Thyroid gland (tissue), 4 donors: ENCODE data around the gene UPK1A. TPM values are rescaled to one million over a fixed set of nuclear protein-coding genes. Genes with fewer than 3 reads are reported as not detected.

Experiments
- DNase-seq, 2 donors: peaks; one replicate each; pipeline ENCODE4 v3.0.0-alpha.2; 2019
- H3K27ac ChIP-seq, 3 donors: fragments of 200-600 bp; sonication (generic); 1 replicate in 2 of 3; 2 replicates in 1 of 3; pipeline ENCODE4 v1.5.1; 2016 to 2019; ENCODE audit warnings: mild to moderate bottlenecking in 1 of 3, moderate library complexity in 1 of 3
- H3K27me3 ChIP-seq: fragments of 200-600 bp; sonication (generic); one replicate; pipeline ENCODE4 v1.5.1; 2019
- H3K36me3 ChIP-seq, 2 donors: fragments of 200-600 bp; sonication (generic); one replicate each; pipeline ENCODE4 v1.5.1; 2016 to 2019
- H3K4me1 ChIP-seq, 2 donors: fragments of 200-600 bp; sonication (generic); one replicate each; pipeline ENCODE4 v1.5.1; 2017 to 2019
- H3K4me3 ChIP-seq, 3 donors: fragments of 200-600 bp; sonication (generic); replicated peaks in 1 of 3; 1 replicate in 2 of 3; 2 replicates in 1 of 3; pipeline ENCODE4 v1.5.1; 2016; ENCODE audit warnings: mild to moderate bottlenecking in 1 of 3
- H3K9me3 ChIP-seq: fragments of 200-600 bp; sonication (generic); one replicate; pipeline ENCODE4 v1.5.1; 2017
- POLR2A ChIP-seq, 2 donors: fragments of 450-650 bp; IDR thresholded peaks; one replicate each; pipeline ENCODE4 v1.6.1; 2017; ENCODE audit warnings: antibody characterized with exemption in 2 of 2, mild to moderate bottlenecking in 2 of 2, moderate library complexity in 1 of 2
- WGBS, 2 donors: methylation state at CpG; one replicate each; pipeline ENCODE4 v1.1.5; 2017; 5-methylcytosine and 5-hydroxymethylcytosine counted together
- intact Hi-C: fragments of 100-400 bp; cut with DNase I; formaldehyde crosslinking; loops from one replicate; pipeline ENCODE4 v1.15.1; 2023
- total RNA-seq, 4 donors: library from RNA; depleted of rRNA; stranded (reverse); fragments of >200 nt; gene quantifications; one replicate each; pipeline ENCODE4 v1.2.3, GENCODE V29; 2016
- TF ChIP-seq, protein P1 (sequence below), 6 experiments: fragments of 200-600 bp in 3 of 6; fragments of 450-650 bp in 3 of 6; sonication (generic) in 3 of 6; IDR thresholded peaks; one replicate each; pipeline ENCODE4 v1.5.1; 2016 to 2019; ENCODE audit warnings: antibody characterized with exemption in 6 of 6, mild to moderate bottlenecking in 2 of 6, inconsistent platforms in 1 of 6, moderate library complexity in 1 of 6

The UPK1A gene
- not detected for total RNA-seq

DNA sequence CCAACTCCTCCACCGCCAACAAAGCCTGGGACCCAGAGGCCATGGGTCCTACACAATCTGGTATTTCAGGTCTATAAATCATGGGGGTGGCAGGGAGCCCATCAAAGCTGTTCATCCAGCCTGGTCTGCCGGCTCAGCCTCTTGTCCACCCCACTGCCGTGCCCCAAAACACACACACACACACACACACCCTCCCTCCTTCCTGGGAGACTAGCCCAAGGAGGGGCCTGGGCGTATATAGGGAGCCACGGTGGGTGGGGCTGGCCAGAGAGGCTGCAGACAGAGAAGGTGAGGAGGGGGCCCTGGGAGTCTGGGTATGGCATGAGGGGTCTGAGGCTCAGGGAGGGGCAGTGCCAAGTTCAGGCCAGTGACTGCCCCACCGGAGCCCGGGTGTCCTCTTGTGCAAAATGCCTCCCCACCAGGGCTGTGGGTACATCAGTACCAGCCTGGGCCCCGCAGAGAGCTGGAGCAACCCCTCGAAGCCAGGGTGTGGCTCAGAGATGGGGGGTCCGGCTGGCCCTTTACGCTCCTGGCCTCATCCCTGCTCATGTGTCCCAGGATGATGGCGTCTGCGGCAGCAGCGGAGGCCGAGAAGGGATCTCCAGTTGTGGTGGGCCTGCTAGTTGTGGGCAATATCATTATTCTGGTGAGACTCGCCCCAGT is at the start of gene UPK1A:
UPK1A (plus strand) TSS at position 267 of the 663 bp plus-strand sequence; CDS start at position 563, 296 bp downstream.
- Histone ChIP-seq H3K27me3 (no peaks in the 10 kb centered on the region), H3K36me3 (no peaks in the 10 kb centered on the region), H3K9me3 (no peaks in the 10 kb centered on the region), H3K27ac (no peak within 1 kb of the TSS), H3K4me1 (no peaks in the 10 kb centered on the region), H3K4me3 (no peak within 1 kb of the TSS)
- no peak for DNase-seq
- TF ChIP-seq, protein P1, sequence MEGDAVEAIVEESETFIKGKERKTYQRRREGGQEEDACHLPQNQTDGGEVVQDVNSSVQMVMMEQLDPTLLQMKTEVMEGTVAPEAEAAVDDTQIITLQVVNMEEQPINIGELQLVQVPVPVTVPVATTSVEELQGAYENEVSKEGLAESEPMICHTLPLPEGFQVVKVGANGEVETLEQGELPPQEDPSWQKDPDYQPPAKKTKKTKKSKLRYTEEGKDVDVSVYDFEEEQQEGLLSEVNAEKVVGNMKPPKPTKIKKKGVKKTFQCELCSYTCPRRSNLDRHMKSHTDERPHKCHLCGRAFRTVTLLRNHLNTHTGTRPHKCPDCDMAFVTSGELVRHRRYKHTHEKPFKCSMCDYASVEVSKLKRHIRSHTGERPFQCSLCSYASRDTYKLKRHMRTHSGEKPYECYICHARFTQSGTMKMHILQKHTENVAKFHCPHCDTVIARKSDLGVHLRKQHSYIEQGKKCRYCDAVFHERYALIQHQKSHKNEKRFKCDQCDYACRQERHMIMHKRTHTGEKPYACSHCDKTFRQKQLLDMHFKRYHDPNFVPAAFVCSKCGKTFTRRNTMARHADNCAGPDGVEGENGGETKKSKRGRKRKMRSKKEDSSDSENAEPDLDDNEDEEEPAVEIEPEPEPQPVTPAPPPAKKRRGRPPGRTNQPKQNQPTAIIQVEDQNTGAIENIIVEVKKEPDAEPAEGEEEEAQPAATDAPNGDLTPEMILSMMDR (IDR thresholded peaks at IDR 0.05), result no peak
- TF ChIP-seq POLR2A (IDR thresholded peaks at IDR 0.05), result no peak
- intact Hi-C loops, result no loop called here
- WGBS, 2 donors, result 65 to 71% methylated on average over 6 to 9 of the region's 16 CpGs

GRCh38 chr19:35618857-35619256 is 47.5 kb upstream of the UPK1A start:
- Histone ChIP-seq H3K4me3 (no peak overlapping the region), H3K9me3 (no peaks in the 10 kb centered on the region), H3K27me3 (no peaks in the 10 kb centered on the region), H3K4me1 (no peaks in the 10 kb centered on the region), H3K36me3 (no peaks in the 10 kb centered on the region), H3K27ac (no peak overlapping the region)
- no peak for DNase-seq
- no peak for TF ChIP-seq POLR2A (IDR thresholded peaks at IDR 0.05)
- TF ChIP-seq, protein P1 (IDR thresholded peaks at IDR 0.05), result no peak
- intact Hi-C loops, result loop anchor here (10.0 kb wide), 1 partner anchor 264 kb away; the partner anchor contains the start of gene FFAR3
- 77 to 87% methylated on average over 6 to 7 of the region's 7 CpGs for WGBS, 2 donors

- TF ChIP-seq, protein P1 (IDR thresholded peaks at IDR 0.05), result no peak
- TF ChIP-seq POLR2A (IDR thresholded peaks at IDR 0.05), result no peak
- no peak overlapping the region for H3K27ac ChIP-seq
- no peaks in the 10 kb centered on the region for H3K4me1 ChIP-seq
- DNase-seq, result no peak
- no peaks in the 10 kb centered on the region for H3K9me3 ChIP-seq
- H3K36me3 ChIP-seq, result no peaks in the 10 kb centered on the region
- intact Hi-C loops, result loop anchor here (10.0 kb wide), 1 partner anchor 265 kb away; the partner anchor contains the start of gene FFAR3
- 94 to 97% methylated on average over 5 of the region's 12 CpGs for WGBS, 2 donors
- no peaks in the 10 kb centered on the region for H3K27me3 ChIP-seq
- H3K4me3 ChIP-seq, result no peak overlapping the region
Observed at GRCh38 chr19:35619290-35619923, 46.9 kb upstream of the UPK1A start.

DNA sequence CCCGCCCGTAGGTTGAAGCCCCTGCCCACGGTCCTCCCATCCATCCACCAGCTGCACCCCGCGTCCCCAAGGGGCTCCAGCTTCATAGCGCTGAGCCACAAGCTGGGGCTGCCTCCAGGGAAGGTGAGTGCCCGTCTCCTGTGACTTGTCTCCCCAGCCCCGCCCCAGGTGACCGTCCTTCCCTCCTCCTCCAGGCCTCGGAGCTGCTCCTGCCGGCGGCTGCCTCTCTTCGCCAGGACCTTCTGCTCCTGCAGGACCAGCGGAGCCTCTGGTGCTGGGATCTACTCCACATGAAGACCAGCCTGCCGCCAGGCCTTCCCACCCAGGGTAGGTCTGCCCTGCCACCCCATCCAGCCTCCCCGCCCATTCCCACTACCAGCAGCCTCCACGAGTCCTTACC is 46.3 kb upstream of the UPK1A start:
- no peak for DNase-seq
- intact Hi-C loops, result no loop called here
- H3K27ac ChIP-seq, result no peak overlapping the region
- H3K4me1 ChIP-seq, result no peaks in the 10 kb centered on the region
- TF ChIP-seq POLR2A (IDR thresholded peaks at IDR 0.05), result no peak
- TF ChIP-seq, protein P1 (IDR thresholded peaks at IDR 0.05), result no peak
- 95 to 97% methylated on average over 17 of the region's 17 CpGs for WGBS, 2 donors
- no peaks in the 10 kb centered on the region for H3K27me3 ChIP-seq
- no peaks in the 10 kb centered on the region for H3K9me3 ChIP-seq
- H3K36me3 ChIP-seq, result no peaks in the 10 kb centered on the region
- no peak overlapping the region for H3K4me3 ChIP-seq

- 93 to 98% methylated on average over 7 to 9 of the region's 9 CpGs for WGBS, 2 donors
- Histone ChIP-seq H3K27me3 (no peaks in the 10 kb centered on the region), H3K27ac (no peak overlapping the region), H3K9me3 (no peaks in the 10 kb centered on the region), H3K4me1 (no peaks in the 10 kb centered on the region), H3K36me3 (no peaks in the 10 kb centered on the region), H3K4me3 (no peak overlapping the region)
- TF ChIP-seq, protein P1 (IDR thresholded peaks at IDR 0.05), result no peak
- no peak for TF ChIP-seq POLR2A (IDR thresholded peaks at IDR 0.05)
- no peak for DNase-seq
- intact Hi-C loops, result no loop called here
Observed at GRCh38 chr19:35621708-35622107, 44.6 kb upstream of the UPK1A start.
